T-helper 1 cell (primary cell): ENCODE data around the gene EMP2.
"Not testable (repeated sequence)": the region's sequence is repeated elsewhere in the genome, so short reads cannot be mapped to it uniquely, and the experiment has no call there.

Experiments used
- DNase-seq, 5 donors: peaks; one replicate each; pipeline ENCODE4 v3.0.0-alpha.2; 2012 to 2020
- total RNA-seq, 4 donors: gene quantifications; one replicate each; lab custom pipeline; 2026; lab: John Stamatoyannopoulos, UW

Gene EMP2
- total RNA-seq: 0 to 0.15 (median 0) reads per million in 4 donors

- no peak for DNase-seq
Measured at GRCh38 chr16:10579965-10580882, at the start of gene EMP2. Gene EMP2 (minus strand): TSS chr16:10580598. CDS start chr16:10547617, 32,981 bp downstream.

- no peak for DNase-seq
Measured at GRCh38 chr16:10629592-10629963, 49.2 kb upstream of the EMP2 start.

GRCh38 chr16:10625595-10626357, 45.4 kb upstream of the EMP2 start:
- DNase-seq: no peak

- no peak for DNase-seq
Measured at GRCh38 chr16:10624527-10624926, 44.1 kb upstream of the EMP2 start.

- DNase-seq: no peak
Measured at GRCh38 chr16:10623059-10623458, 42.7 kb upstream of the EMP2 start.

GRCh38 chr16:10622036-10622921, 41.9 kb upstream of the EMP2 start:
- no peak for DNase-seq

GRCh38 chr16:10621216-10621949, 41.0 kb upstream of the EMP2 start:
- not testable (repeated sequence) for DNase-seq

- no peak for DNase-seq
Measured at GRCh38 chr16:10620120-10620519, 39.7 kb upstream of the EMP2 start.

- no peak for DNase-seq
Measured at GRCh38 chr16:10619271-10619849, 39.0 kb upstream of the EMP2 start.

- DNase-seq: no peak
Measured at GRCh38 chr16:10618710-10619209, 38.4 kb upstream of the EMP2 start.

GRCh38 chr16:10617662-10618420, 37.4 kb upstream of the EMP2 start:
- DNase-seq: no peak

GRCh38 chr16:10616756-10617640, 36.6 kb upstream of the EMP2 start:
- no peak for DNase-seq

GRCh38 chr16:10616419-10616755, 36.0 kb upstream of the EMP2 start:
- DNase-seq: no peak

- no peak for DNase-seq
Measured at GRCh38 chr16:10614685-10615084, 34.3 kb upstream of the EMP2 start.

- DNase-seq: no peak
Measured at GRCh38 chr16:10613785-10614485, 33.5 kb upstream of the EMP2 start.

- DNase-seq: no peak
Measured at GRCh38 chr16:10612649-10613179, 32.3 kb upstream of the EMP2 start.

GRCh38 chr16:10611825-10612342, 31.5 kb upstream of the EMP2 start:
- DNase-seq: no peak

GRCh38 chr16:10610499-10611184, 30.2 kb upstream of the EMP2 start:
- DNase-seq: no peak
